ENCODE data around the gene RASSF8.

The RASSF8 gene

DNA sequence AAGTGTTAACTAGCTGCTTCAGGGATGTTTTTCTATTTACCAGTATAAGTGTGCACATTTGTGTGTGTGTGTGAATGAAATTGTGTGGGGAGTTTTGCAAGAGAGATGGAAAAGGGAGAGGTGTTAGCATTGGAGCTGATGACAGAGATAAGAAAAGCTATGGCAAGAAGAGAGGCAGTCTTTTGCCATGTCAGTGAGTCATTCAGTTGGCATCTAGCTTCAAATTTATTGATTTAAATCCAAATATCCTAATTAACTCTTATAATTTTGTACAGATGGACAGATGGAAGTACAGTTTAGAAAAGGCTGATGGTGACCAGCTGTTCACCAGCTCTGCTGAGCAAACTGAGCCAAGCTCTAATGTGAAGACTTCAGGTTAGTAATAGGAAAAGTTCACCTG lies 169.7 kb downstream of the RASSF8 start:
- H3K4me3 Mint-ChIP-seq, result peak overlapping the region in 1 of 3 experiments; percentile 18
- peaks cover 20% of the 10 kb centered on the region for H3K4me1 Mint-ChIP-seq
- no peaks in the 10 kb centered on the region for H3K9me3 Mint-ChIP-seq
- no peaks in the 10 kb centered on the region for H3K36me3 Mint-ChIP-seq (ENCODE audit: low read depth)
- H3K27me3 Mint-ChIP-seq (ENCODE audit: low read depth), result peaks cover 83% of the 10 kb centered on the region
- H3K27ac Mint-ChIP-seq, result no peak overlapping the region
- no peak for TF ChIP-seq CTCF (IDR thresholded peaks at IDR 0.05; ENCODE audit: unreplicated experiment in 3 of 3)

All from nephron (organoid).